K562 (cell line): ENCODE results near the gene LETM1. TPM values are rescaled to one million over a fixed set of nuclear protein-coding genes. Genes with fewer than 3 reads are reported as not detected.
A peak's percentile ranks its signal among the peaks of the same experiment; 100 is the strongest.

Experiments used
- ATAC-seq: fragments of 200-7000 bp; cut with Tn5 transposase; 3 replicates; pipeline ENCODE4 v1.9.1; 2020; ENCODE audit warnings: moderate library complexity
- BruUV-seq: library from RNA; stranded (reverse); fragments of 400-500 nt; replicated peaks from 2 replicates; lab custom pipeline; 2021; lab: Mats Ljungman, UMichigan
- CTCF ChIA-PET: fragments of 300-600 bp; formaldehyde crosslinking; extraction: SDS; loops from one replicate; lab custom pipeline; 2021; ENCODE audit warnings: low intra/inter-chr PET ratio; lab: Yijun Ruan, JAX
- POLR2A ChIA-PET: fragments of 300-600, 350-650 bp; sonication (Branson Sonifier 250); formaldehyde crosslinking; extraction: SDS; loops from one replicate; lab custom pipeline; 2021; ENCODE audit warnings: antibody characterized with exemption, inconsistent platforms; lab: Yijun Ruan, JAX
- DNase-seq, 4 experiments: peaks; one replicate each; pipeline versions ENCODE4 v3.0.0 to v3.0.0-alpha.2; 2011 to 2018; ENCODE audit warnings: low spot score in 3 of 4, mixed read lengths in 3 of 4; ENCODE audit errors: extremely low read depth in 1 of 4
- FAIRE-seq: peaks from 2 replicates; lab custom pipeline; 2011; peaks lifted over from hg19 to GRCh38; lab: Jason Lieb, UNC
- H2AFZ ChIP-seq: 2 replicates; pipeline ENCODE4 v1.6.0; 2011; ENCODE audit warnings: low read depth, low read length, control low read depth, inconsistent platforms
- H3K27ac ChIP-seq: fragments of 200-600 bp; 3 replicates; pipeline ENCODE4 v1.8.0; 2011; ENCODE audit warnings: low read depth, mild to moderate bottlenecking, control low read depth, inconsistent platforms, low read length, moderate library complexity, mixed read lengths; ENCODE audit errors: extremely low read depth
- H3K27me3 ChIP-seq, 2 experiments: fragments of 300-600 bp in 1 of 2; 2 replicates in 1 of 2; 3 replicates in 1 of 2; pipeline versions ENCODE4 v1.6.0 to v1.8.0; 2011; ENCODE audit warnings: inconsistent platforms in 2 of 2, low read length in 2 of 2, mild to moderate bottlenecking in 1 of 2, mixed read lengths in 1 of 2, moderate library complexity in 1 of 2; ENCODE audit not compliant: control insufficient read depth in 2 of 2, insufficient read depth in 2 of 2
- H3K36me3 ChIP-seq: fragments of 300-600 bp; 3 replicates; pipeline ENCODE4 v1.8.0; 2011; ENCODE audit warnings: mild to moderate bottlenecking, low read length, inconsistent platforms; ENCODE audit not compliant: control insufficient read depth, insufficient read depth
- H3K4me1 ChIP-seq, 2 experiments: fragments of 200-600 bp in 1 of 2; replicated peaks in 1 of 2; 2 replicates in 1 of 2; 3 replicates in 1 of 2; pipeline versions ENCODE4 v1.5.1 to v1.8.0; 2011; ENCODE audit warnings: inconsistent platforms in 2 of 2, low read length in 2 of 2, mild to moderate bottlenecking in 1 of 2, mixed read lengths in 1 of 2, moderate library complexity in 1 of 2; ENCODE audit not compliant: control insufficient read depth in 2 of 2, insufficient read depth in 2 of 2
- H3K4me2 ChIP-seq: 2 replicates; pipeline ENCODE4 v1.6.1; 2011; ENCODE audit warnings: low read length, control low read depth, inconsistent platforms, mixed read lengths; ENCODE audit not compliant: insufficient read depth
- H3K4me3 ChIP-seq: fragments of 200-600 bp; sonication (generic), shearing (Covaris generic); 2 replicates; pipeline ENCODE4 v1.5.1; 2016; ENCODE audit warnings: control low read depth, inconsistent platforms
- H3K79me2 ChIP-seq: fragments of 200-600 bp; 3 replicates; pipeline ENCODE4 v1.8.0; 2011; ENCODE audit warnings: low read length, inconsistent platforms; ENCODE audit not compliant: control insufficient read depth, insufficient read depth
- H3K9ac ChIP-seq, 2 experiments: 2 replicates each; pipeline versions ENCODE4 v1.6.0 to v1.6.1; 2011; ENCODE audit warnings: low read depth in 2 of 2, low read length in 2 of 2, control low read depth in 1 of 2, inconsistent platforms in 1 of 2, mild to moderate bottlenecking in 1 of 2, mixed read lengths in 1 of 2; ENCODE audit not compliant: insufficient read depth in 1 of 2
- H3K9me1 ChIP-seq: one replicate; pipeline ENCODE4 v1.6.0; 2011; ENCODE audit warnings: inconsistent platforms, mild to moderate bottlenecking, low read length, moderate library complexity; ENCODE audit not compliant: control insufficient read depth, insufficient read depth
- H3K9me3 ChIP-seq: replicated peaks from 2 replicates; pipeline ENCODE4 v1.5.1; 2011; ENCODE audit warnings: low read depth, low read length, inconsistent platforms; ENCODE audit not compliant: control insufficient read depth, insufficient read depth
- H4K20me1 ChIP-seq: replicated peaks from 2 replicates; pipeline ENCODE4 v1.6.1; 2011; ENCODE audit warnings: low read length, inconsistent platforms, mixed read lengths; ENCODE audit not compliant: control insufficient read depth, insufficient read depth
- ILF3 ChIP-seq: fragments of 450-650 bp; IDR thresholded peaks from 2 replicates; pipeline ENCODE4 v1.6.1; 2018; ENCODE audit warnings: antibody characterized with exemption, mild to moderate bottlenecking, moderate library complexity, borderline replicate concordance
- SMAD2 ChIP-seq: fragments of 150-350 bp; IDR thresholded peaks from 2 replicates; pipeline ENCODE4 v1.6.1; 2014; ENCODE audit warnings: low read depth, mild to moderate bottlenecking, low read length
- SMC3 ChIP-seq: conservative IDR thresholded peaks from 2 replicates; pipeline ENCODE4 v1.6.1; 2011; ENCODE audit warnings: low read depth, low read length, improper control_type of control experiment; ENCODE audit not compliant: insufficient read depth
- ZNF121 ChIP-seq: sonication (generic); formaldehyde crosslinking; conservative IDR thresholded peaks from 2 replicates; pipeline ENCODE4 v1.8.0; 2022; ENCODE audit warnings: missing genetic modification reagents
- whole genome bisulfite sequencing: fragments of 100-300 bp; shearing (Covaris generic); methylation state at CpG from one replicate; pipeline ENCODE4 v1.1.6; 2016; ENCODE audit warnings: low coverage, mixed read lengths; ENCODE audit not compliant: insufficient coverage; ENCODE audit errors: missing lambda C conversion rate; 5-methylcytosine and 5-hydroxymethylcytosine counted together
- in situ Hi-C: fragments of 300-500 bp; cut with MboI; formaldehyde crosslinking; loops from 4 replicates; pipeline ENCODE4 v1.15.0; 2018; ENCODE audit warnings: inconsistent platforms, mixed read lengths
- intact Hi-C: fragments of 100-400 bp; cut with micrococcal nuclease; formaldehyde crosslinking; loops from 2 replicates; pipeline ENCODE4 v1.14.2; 2022
- polyA plus RNA-seq, 8 experiments: library from polyadenylated mRNA; depleted of rRNA in 4 of 8; stranded (reverse) in 5 of 8; unstranded in 3 of 8; fragments of >200 nt; fragmentation: Nextera tagmentation in 2 of 8; fragmentation: Illumina TruSeq in 1 of 8; extraction: Ambion mirVana in 2 of 8; extraction: Trizol in 1 of 8; gene quantifications; 2 replicates each; pipeline versions ENCODE4 v1.2.1 to v1.2.3, GENCODE V29; 2011 to 2014; ENCODE audit warnings: inconsistent platforms in 1 of 8, missing spikeins in 1 of 8
- total RNA-seq, 7 experiments: library from RNA; depleted of rRNA in 6 of 7; stranded (reverse); fragments of >200 nt in 6 of 7; fragmentation: Illumina TruSeq in 2 of 7; extraction: Trizol in 2 of 7; gene quantifications; 2 replicates each; pipeline versions ENCODE4 v1.2.1 to v1.2.3, GENCODE V29; 2011 to 2021; ENCODE audit warnings: low replicate concordance in 1 of 7
- TF ChIP-seq, protein P1 (sequence below): sonication (generic); formaldehyde crosslinking; IDR thresholded peaks from 2 replicates; pipeline ENCODE4 v1.8.1; 2022; ENCODE audit warnings: missing genetic modification reagents

The LETM1 gene
- total and polyA plus RNA-seq, 9 of the 15 experiments (the other 6 are each of a cell fraction or from before 2014, with no cell fraction given), result 3.9 to 109 (median 35.0) TPM

DNA sequence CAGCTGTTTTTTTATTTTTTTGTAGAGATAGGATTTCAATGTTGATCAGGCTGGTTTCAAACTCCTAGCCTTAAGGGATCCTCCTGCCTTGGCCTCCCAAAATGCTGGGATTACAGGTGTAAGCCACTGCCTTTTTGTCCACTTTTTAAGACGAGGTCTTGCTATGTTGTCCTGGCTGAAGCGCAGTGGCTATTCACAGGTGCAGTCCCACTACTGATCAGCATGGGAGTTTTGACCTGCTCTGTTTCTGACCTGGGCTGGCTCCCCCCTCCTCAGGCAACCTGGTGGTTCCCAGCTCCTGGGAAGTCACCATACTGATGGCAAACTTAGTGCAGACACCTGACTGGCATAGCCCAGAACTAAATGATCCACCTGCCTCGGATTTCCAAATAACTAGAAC is 13.0 kb upstream of the LETM1 start:
- H3K9ac ChIP-seq, result no peak overlapping the region
- no peak for ATAC-seq
- intact Hi-C loops, result no loop called here
- no peak overlapping the region for H3K27ac ChIP-seq
- TF ChIP-seq SMAD2 (no peak), ILF3 (no peak), SMC3 (no peak), ZNF121 (0 out of 2 replicates have a peak, but pooled peaks have one; percentile 25)
- TF ChIP-seq, protein P1, sequence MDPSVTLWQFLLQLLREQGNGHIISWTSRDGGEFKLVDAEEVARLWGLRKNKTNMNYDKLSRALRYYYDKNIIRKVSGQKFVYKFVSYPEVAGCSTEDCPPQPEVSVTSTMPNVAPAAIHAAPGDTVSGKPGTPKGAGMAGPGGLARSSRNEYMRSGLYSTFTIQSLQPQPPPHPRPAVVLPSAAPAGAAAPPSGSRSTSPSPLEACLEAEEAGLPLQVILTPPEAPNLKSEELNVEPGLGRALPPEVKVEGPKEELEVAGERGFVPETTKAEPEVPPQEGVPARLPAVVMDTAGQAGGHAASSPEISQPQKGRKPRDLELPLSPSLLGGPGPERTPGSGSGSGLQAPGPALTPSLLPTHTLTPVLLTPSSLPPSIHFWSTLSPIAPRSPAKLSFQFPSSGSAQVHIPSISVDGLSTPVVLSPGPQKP (CRISPR knock-in tag), result no peak
- FAIRE-seq, result no peak
- peaks cover 8% of the 10 kb centered on the region; the same call in 1 of the 2 replicates for H4K20me1 ChIP-seq
- H3K79me2 ChIP-seq, result peaks cover 31% of the 10 kb centered on the region
- in situ Hi-C loops, result no loop called here
- H2AFZ ChIP-seq, result no peak overlapping the region
- H3K4me2 ChIP-seq, result no peak overlapping the region
- no TSS peak for BruUV-seq
- DNase-seq, result no peak
- H3K9me1 ChIP-seq, result no peaks in the 10 kb centered on the region
- ChIA-PET CTCF (no interaction called here), POLR2A (interaction anchor here (0.6 to 2.4 kb wide), 4 partner anchors 10 to 1095 kb away, joined by 3 to 17 read pairs (median 4); partner anchors contain the start of gene GRK4)
- H3K4me3 ChIP-seq, result no peak overlapping the region
- peaks cover 7% of the 10 kb centered on the region; the same call in 1 of the 3 replicates for H3K36me3 ChIP-seq
- peaks cover 29 to 34% of the 10 kb centered on the region in 2 experiments for H3K4me1 ChIP-seq
- no peaks in the 10 kb centered on the region for H3K27me3 ChIP-seq
- WGBS, result 84% methylated on average over 3 of the region's 3 CpGs
- H3K9me3 ChIP-seq, result no peaks in the 10 kb centered on the region
